ENCODE data around the gene LSMEM2. TPM values are rescaled to one million over a fixed set of nuclear protein-coding genes. Genes with fewer than 3 reads are reported as not detected.

LSMEM2 gene
- total RNA-seq, 1 donor from 2014 or later, result not detected

GRCh38 chr3:50297896-50298725 is 19.2 kb downstream of the LSMEM2 start:
- intact Hi-C loops (cut with DNase I), result no loop called here
- ATAC-seq (no peak), DNase-seq (no peak)

GRCh38 chr3:50298836-50299637 is 20.1 kb downstream of the LSMEM2 start, which contains the start of the genes HYAL3 and NAA80:
HYAL3 (minus strand) TSS chr3:50299405; CDS start chr3:50295602, 3,803 bp downstream.
NAA80 (minus strand) TSS chr3:50299405; CDS start chr3:50297463, 1,942 bp downstream.
- intact Hi-C loops (cut with DNase I), result no loop called here
- TF ChIP-seq CTCF (IDR thresholded peaks at IDR 0.05), result peak; percentile 47
- Histone ChIP-seq H3K36me3 (no peaks in the 10 kb centered on the region), H3K27ac (peak within 1 kb of the TSS; percentile 87), H3K27me3 (no peaks in the 10 kb centered on the region), H3K4me3 (peak within 1 kb of the TSS; percentile 65), H3K9me3 (no peaks in the 10 kb centered on the region), H3K4me1 (peaks cover 33% of the 10 kb centered on the region)
- ATAC-seq, result peak; percentile 89
- peak; percentile 99 for DNase-seq

More at GRCh38 chr3:50297896-50298725, 19.2 kb downstream of the LSMEM2 start:
- Histone ChIP-seq H3K27me3 (no peaks in the 10 kb centered on the region), H3K36me3 (no peaks in the 10 kb centered on the region), H3K4me1 (peaks cover 26% of the 10 kb centered on the region), H3K9me3 (no peaks in the 10 kb centered on the region), H3K27ac (peak overlapping the region; percentile 87), H3K4me3 (peak overlapping the region; percentile 65)
- peak; percentile 11 for TF ChIP-seq CTCF (IDR thresholded peaks at IDR 0.05)

GRCh38 chr3:50299638-50299928 is 20.7 kb downstream of the LSMEM2 start:
- DNase-seq (no peak), ATAC-seq (no peak)
- Histone ChIP-seq H3K27ac (peak overlapping the region; percentile 87), H3K27me3 (no peaks in the 10 kb centered on the region), H3K9me3 (no peaks in the 10 kb centered on the region), H3K4me1 (peaks cover 33% of the 10 kb centered on the region), H3K4me3 (peak overlapping the region; percentile 65), H3K36me3 (no peaks in the 10 kb centered on the region)
- intact Hi-C loops (cut with DNase I), result no loop called here
- no peak for TF ChIP-seq CTCF (IDR thresholded peaks at IDR 0.05)

GRCh38 chr3:50299929-50300680 is 21.2 kb downstream of the LSMEM2 start:
- no peaks in the 10 kb centered on the region for H3K27me3 ChIP-seq
- DNase-seq, result no peak
- H3K4me3 ChIP-seq, result peak overlapping the region; percentile 65
- H3K4me1 ChIP-seq, result peaks cover 33% of the 10 kb centered on the region
- peak; percentile 14 for ATAC-seq
- intact Hi-C loops (cut with DNase I), result no loop called here
- no peaks in the 10 kb centered on the region for H3K36me3 ChIP-seq
- H3K9me3 ChIP-seq, result no peaks in the 10 kb centered on the region
- H3K27ac ChIP-seq, result peak overlapping the region; percentile 87
- TF ChIP-seq CTCF (IDR thresholded peaks at IDR 0.05), result no peak

- ATAC-seq (no peak), DNase-seq (no peak)
- H3K27me3 ChIP-seq, result no peaks in the 10 kb centered on the region
- H3K36me3 ChIP-seq, result no peaks in the 10 kb centered on the region
- intact Hi-C loops (cut with DNase I), result no loop called here
- peaks cover 33% of the 10 kb centered on the region for H3K4me1 ChIP-seq
- no peaks in the 10 kb centered on the region for H3K9me3 ChIP-seq
- H3K27ac ChIP-seq, result peak overlapping the region; percentile 87
- no peak for TF ChIP-seq CTCF (IDR thresholded peaks at IDR 0.05)
- peak overlapping the region; percentile 65 for H3K4me3 ChIP-seq
These were observed 21.9 kb downstream of the LSMEM2 start for GRCh38 chr3:50300681-50301254.
